Stimulated activated naive CD8-positive, alpha-beta T cell treated with anti-CD3 and anti-CD28 coated beads, Interleukin-15, amount 100 ng/mL, for 72 hours (primary cell): Measurements from ENCODE around the gene GSE1.

Source experiments
- ATAC-seq: fragments of 150-1000 bp; cut with Tn5 transposase; 2 replicates; pipeline ENCODE4 v1.10.0; 2021; ENCODE audit warnings: mild to moderate bottlenecking, moderate library complexity
- DNase-seq, 2 donors: peaks; one replicate each; pipeline ENCODE4 v3.0.0; 2021 to 2022
- H3K27ac Mint-ChIP-seq, 2 donors: one replicate each; pipeline ENCODE4 v1.8.0; 2022; ENCODE audit warnings: mild to moderate bottlenecking in 2 of 2, mixed read lengths in 2 of 2, moderate library complexity in 2 of 2
- H3K27me3 Mint-ChIP-seq: one replicate; pipeline ENCODE4 v1.8.0; 2022; ENCODE audit warnings: mixed read lengths
- H3K4me1 Mint-ChIP-seq: one replicate; pipeline ENCODE4 v1.8.0; 2022; ENCODE audit warnings: mild to moderate bottlenecking, mixed read lengths
- H3K4me3 Mint-ChIP-seq, 2 donors: one replicate each; pipeline ENCODE4 v1.8.0; 2022; ENCODE audit warnings: mild to moderate bottlenecking in 2 of 2, mixed read lengths in 2 of 2, moderate library complexity in 1 of 2
- H3K9me3 Mint-ChIP-seq, 2 donors: one replicate each; pipeline ENCODE4 v1.8.0; 2022; ENCODE audit warnings: mixed read lengths in 2 of 2

The GSE1 gene

DNA sequence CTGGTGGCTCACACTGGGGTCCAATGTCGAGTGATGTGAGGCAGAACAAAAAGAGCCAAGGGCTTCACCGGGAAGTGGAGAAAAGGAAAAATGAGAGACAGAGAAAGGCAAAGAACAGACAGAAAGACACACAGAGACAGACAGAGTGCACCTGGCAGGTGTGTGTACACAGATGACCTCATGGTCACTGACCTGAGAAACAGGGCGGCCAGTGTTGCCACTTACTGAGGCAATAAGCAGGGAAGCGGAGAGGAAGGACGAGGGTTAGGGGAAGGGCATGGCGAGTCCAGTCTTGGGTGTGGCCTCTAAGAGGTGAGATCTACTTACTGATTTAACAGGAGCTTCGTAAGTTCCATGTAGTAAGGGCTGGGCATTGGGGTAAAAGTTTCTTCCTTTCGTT, 68.1 kb downstream of the GSE1 start:
- H3K4me3 Mint-ChIP-seq: no peak overlapping the region
- no peak for ATAC-seq
- H3K27me3 Mint-ChIP-seq: no peaks in the 10 kb centered on the region
- DNase-seq: no peak
- no peak overlapping the region for H3K27ac Mint-ChIP-seq
- no peaks in the 10 kb centered on the region for H3K9me3 Mint-ChIP-seq
- peaks cover 12% of the 10 kb centered on the region for H3K4me1 Mint-ChIP-seq

DNA sequence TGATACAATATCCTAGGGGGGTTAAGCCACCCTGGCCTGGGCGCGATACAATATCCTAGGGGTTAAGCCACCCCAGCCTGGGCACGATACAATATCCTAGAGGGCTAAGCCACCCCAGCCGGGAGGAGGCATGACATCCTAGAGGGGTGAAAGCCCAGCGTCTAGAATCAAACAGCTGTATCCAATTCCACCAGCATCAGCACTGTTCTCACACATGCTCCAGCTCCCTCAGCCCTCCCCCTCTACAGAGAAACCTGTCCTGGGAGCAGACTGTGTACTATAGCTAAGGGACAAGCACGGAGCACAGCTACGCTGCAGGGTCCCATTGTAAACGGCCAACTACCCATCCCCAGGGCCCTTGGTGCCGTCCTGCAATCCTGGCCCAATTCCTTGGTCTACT, 69.4 kb downstream of the GSE1 start:
- Mint-ChIP-seq H3K9me3 (no peaks in the 10 kb centered on the region), H3K4me3 (no peak overlapping the region), H3K27me3 (no peaks in the 10 kb centered on the region), H3K4me1 (peaks cover 23% of the 10 kb centered on the region), H3K27ac (no peak overlapping the region)
- no peak for DNase-seq
- no peak for ATAC-seq

DNA sequence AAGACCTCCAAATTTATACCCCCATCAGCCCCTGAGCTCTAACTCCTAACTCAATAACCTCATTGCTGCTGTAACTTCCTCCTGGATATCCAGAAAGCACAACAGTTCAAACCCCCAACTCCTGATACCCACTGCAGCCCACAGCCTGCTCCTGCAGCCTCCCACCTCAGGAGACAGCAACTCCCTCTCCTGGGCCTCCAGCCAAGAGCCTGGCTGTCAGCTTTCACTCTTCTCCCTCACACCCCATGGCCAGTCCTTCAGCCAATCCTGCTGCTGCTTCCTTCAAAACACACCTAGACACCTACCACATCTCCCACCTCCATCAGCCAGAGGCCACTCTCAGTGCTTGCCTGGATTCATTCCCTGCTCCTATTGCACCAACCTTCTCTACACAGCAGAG, 70.2 kb downstream of the GSE1 start:
- ATAC-seq: no peak
- H3K4me3 Mint-ChIP-seq: no peak overlapping the region
- no peak overlapping the region for H3K27ac Mint-ChIP-seq
- no peaks in the 10 kb centered on the region for H3K27me3 Mint-ChIP-seq
- no peaks in the 10 kb centered on the region for H3K9me3 Mint-ChIP-seq
- peaks cover 29% of the 10 kb centered on the region for H3K4me1 Mint-ChIP-seq
- no peak for DNase-seq

DNA sequence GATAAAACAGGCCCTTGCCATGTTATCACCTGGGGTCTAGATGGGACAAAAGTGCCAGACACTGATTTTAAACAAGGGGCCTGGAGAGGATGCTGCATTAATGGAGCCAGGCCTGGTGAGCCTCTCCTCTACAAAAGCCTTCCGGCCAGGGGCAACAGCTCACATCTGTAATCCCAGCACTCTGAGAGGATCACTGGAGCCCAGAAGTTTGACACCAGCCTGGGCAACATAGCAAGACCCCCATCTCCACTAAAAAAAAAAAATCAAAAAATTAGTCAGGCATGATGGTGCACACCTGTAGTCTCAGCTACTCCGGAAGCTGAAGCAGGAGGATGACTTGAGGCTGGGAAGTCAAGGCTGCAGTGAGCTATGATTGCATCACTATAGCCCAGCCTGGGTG, 72.1 kb downstream of the GSE1 start:
- Mint-ChIP-seq H3K27me3 (peaks cover 4% of the 10 kb centered on the region), H3K4me3 (no peak overlapping the region), H3K4me1 (peaks cover 36% of the 10 kb centered on the region), H3K27ac (no peak overlapping the region), H3K9me3 (no peaks in the 10 kb centered on the region)
- ATAC-seq (no peak), DNase-seq (no peak)

DNA sequence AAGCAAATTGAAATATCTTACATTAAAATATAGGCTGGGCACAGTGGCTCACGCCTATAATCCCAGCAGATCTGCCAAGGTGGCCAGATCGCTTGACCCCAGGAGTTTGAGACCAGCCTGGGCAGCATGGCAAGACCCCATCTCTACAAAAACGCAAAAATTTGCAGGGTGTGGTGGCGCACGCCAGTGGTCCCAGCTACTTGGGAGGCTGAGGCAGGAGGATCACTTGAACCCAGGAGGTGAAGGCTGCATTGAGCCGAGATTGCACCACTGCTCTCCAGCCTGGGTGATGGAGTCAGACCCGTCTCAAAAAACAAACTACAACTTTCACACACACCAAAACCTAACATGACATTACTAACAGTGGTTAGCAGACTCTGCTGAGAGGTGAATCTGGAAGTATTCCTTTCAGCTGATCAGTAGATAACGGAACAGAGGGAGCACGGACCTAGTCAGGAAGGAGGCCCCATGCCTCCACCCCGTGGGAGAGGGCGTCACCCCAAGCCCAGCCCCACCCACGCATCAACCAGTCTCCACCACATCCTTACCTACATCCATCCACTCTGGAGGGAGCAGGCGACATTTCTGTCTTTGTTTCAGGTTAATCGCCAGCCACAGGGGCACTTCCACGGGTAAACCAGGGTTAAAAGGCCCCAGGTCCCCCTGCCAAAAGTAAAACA, 73.9 kb downstream of the GSE1 start:
- peak; percentile 33 for ATAC-seq
- Mint-ChIP-seq H3K27ac (no peak overlapping the region), H3K9me3 (no peaks in the 10 kb centered on the region), H3K4me1 (peaks cover 32% of the 10 kb centered on the region), H3K27me3 (peaks cover 15% of the 10 kb centered on the region), H3K4me3 (peak overlapping the region; percentile 90 to 92)
- peak in 1 of 2 donors; percentile 40 for DNase-seq

DNA sequence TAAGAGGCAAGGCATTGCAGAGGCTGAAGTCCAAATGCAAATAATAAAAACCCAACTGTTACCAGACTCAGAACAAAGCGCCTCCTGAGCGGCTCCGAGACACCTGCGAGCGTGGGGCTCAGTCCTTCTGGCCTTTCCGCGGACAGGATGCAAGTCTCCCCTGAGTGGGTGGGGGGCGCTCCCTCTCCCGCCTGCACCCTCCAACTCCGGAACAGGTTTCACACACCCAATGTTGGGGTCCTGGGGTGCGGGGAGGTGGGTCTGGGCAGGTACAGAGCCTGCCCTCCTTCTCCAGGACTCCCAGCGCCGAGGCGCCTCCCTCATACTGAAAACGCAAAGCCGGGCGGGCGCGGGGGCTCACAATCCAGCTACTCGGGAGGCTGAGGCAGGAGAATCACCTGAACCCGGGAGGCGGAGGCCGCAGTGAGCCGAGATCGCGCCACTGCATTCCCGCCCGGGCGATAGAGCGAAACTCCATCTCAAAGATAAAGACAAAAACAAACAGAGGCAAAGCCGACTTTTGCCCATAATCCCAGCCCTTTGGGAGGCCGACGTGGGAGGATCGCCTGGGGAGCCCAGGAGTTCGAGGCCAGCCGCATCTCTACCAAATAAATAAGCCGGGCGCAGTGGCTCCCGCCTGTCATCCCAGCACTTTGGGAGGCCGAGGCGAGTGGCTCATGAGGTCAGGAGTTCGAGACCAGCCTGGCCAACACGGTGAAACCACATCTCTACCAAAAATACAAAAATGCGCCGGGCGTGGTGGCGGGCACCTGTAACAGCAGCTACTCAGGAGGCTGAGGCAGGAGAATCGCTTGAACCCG, 74.7 kb downstream of the GSE1 start:
- Mint-ChIP-seq H3K27me3 (peaks cover 15% of the 10 kb centered on the region), H3K9me3 (no peaks in the 10 kb centered on the region), H3K27ac (peak overlapping the region; percentile 92 to 97), H3K4me1 (peaks cover 32% of the 10 kb centered on the region), H3K4me3 (peak overlapping the region; percentile 90 to 92)
- ATAC-seq: no peak
- DNase-seq: peak in 1 of 2 donors; percentile 26

DNA sequence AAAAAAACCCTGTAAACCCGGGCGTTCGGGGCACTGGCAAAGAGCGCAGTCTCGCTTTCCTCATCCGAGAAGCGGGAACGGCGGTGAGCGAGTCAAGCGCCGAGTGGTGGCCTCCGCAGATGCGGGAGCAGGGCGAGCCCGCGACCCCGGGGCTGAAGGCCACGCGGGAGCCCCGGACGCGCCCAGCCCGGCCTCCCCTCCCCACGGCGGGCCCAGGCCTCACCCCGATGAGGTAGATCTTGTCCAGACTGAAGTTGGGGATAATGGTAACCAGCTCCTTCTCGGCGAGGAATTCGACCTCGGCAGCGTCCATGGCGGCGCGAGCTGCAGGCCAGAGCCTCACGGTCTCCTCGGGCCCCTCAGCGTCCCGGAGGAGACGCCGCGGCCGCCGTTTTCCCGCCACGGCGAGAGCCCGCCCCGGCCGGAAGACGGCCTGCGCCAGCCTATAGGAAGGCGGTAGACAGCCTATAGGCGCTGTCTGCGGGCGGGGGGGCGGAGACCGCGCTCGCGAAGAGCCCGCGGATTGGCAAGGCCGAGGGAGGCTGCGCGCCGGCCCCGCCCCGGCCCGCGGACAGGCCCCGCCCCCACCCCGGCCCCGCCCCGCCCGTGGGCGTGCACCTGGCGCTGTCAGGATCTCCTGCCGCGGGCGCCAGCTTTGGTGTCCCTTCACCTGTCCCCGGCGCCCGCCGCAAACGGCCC, 75.6 kb downstream of the GSE1 start, which contains the start of gene GINS2:
GINS2 (minus strand) TSS at position 369 of the 699 bp plus-strand sequence; CDS start at position 313, 56 bp downstream.
- Mint-ChIP-seq H3K4me1 (peaks cover 32% of the 10 kb centered on the region), H3K27me3 (peaks cover 23% of the 10 kb centered on the region), H3K4me3 (peak within 1 kb of the TSS; percentile 90 to 92), H3K9me3 (no peaks in the 10 kb centered on the region), H3K27ac (peak within 1 kb of the TSS; percentile 92 to 97)
- peak; percentile 91 to 94 for DNase-seq
- peak; percentile 100 for ATAC-seq

DNA sequence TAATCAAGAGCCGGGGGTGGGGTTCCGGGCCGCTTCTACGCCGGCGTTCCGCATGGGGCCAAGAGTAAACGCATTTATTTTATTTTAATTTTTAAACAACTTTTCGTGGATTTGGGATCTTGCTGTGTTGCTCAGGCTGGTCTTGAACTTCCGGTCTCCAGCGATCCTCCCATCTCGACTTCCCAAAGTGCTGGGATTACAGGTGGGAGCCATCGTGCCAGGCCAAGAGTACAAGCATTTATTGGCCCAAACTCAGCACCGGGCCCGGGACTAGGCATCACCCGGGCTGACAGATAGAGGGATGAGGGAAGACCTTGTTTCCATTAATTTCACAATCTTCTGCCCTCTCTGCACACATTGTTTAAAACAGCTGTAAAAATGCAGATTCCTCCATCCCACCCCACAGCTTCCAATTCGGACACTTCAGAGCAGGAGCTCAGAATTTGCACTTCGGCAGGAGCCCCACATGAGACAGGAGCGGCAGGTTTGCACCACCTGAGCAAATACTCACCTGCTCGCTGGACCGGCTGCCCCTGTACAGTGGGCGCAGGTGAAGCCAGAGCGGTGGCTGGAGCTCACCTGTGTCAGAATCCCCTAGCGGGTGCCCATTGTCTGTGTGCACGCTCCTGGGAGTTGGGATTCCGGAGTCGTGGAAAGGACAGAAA, 76.3 kb downstream of the GSE1 start:
- Mint-ChIP-seq H3K4me1 (peaks cover 32% of the 10 kb centered on the region), H3K9me3 (no peaks in the 10 kb centered on the region), H3K4me3 (peak overlapping the region; percentile 75 to 76), H3K27me3 (peaks cover 25% of the 10 kb centered on the region), H3K27ac (peak overlapping the region in 1 of 2 donors; percentile 33)
- ATAC-seq (no peak), DNase-seq (no peak)

DNA sequence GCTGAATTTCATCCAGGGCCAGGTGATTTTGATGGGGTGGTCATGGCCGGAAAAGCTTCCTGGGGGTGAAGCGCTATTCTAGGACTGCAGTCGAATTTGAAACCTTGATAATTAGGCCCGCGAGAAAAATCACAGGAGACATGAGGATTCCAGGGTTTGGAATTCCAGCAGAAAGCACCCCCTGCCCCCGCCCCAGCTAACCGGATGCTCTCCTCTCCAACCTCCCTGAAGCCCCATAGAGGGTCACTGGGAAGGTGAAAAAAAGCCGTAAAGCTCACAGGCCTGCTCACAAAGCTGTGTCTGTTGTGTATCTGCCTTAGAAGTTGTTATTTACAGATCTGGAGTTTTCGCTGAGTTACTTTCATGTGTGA, 76.8 kb downstream of the GSE1 start:
- DNase-seq: no peak
- Mint-ChIP-seq H3K4me1 (peaks cover 32% of the 10 kb centered on the region), H3K9me3 (no peaks in the 10 kb centered on the region), H3K27me3 (peaks cover 28% of the 10 kb centered on the region), H3K27ac (no peak overlapping the region), H3K4me3 (peak overlapping the region in 1 of 2 donors; percentile 15)
- ATAC-seq: no peak

DNA sequence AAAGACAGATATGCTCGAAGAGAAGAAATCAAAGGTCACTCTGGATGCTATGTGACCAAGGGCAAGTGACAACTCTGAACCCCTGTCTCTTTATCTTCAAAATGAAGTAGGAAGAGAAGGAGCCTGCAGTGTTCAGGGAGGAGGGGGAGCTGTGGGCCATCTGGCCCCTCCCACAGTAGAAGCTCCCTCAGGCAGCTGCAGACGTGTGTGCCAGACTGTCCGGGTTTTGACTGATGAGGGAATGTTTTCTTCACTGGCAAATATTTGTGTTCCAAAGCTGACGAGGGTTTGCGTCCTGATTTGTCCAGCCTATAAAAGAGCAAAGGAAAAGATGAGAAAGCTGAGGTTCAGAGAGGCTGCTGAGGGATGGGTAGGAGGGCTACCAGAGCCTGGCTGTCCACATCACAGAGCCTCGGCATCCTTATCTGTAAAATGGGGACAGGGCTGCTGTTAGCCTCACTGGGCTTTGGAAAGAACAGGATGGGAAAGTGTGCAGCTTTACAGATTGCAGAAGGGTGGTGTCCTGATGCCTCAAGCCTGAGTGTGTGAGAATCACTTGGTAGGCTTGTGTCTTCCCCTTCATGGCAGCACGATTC, 77.4 kb downstream of the GSE1 start:
- peaks cover 34% of the 10 kb centered on the region for H3K27me3 Mint-ChIP-seq
- H3K4me1 Mint-ChIP-seq: peaks cover 32% of the 10 kb centered on the region
- ATAC-seq: no peak
- no peak overlapping the region for H3K4me3 Mint-ChIP-seq
- DNase-seq: no peak
- H3K27ac Mint-ChIP-seq: no peak overlapping the region
- no peaks in the 10 kb centered on the region for H3K9me3 Mint-ChIP-seq

DNA sequence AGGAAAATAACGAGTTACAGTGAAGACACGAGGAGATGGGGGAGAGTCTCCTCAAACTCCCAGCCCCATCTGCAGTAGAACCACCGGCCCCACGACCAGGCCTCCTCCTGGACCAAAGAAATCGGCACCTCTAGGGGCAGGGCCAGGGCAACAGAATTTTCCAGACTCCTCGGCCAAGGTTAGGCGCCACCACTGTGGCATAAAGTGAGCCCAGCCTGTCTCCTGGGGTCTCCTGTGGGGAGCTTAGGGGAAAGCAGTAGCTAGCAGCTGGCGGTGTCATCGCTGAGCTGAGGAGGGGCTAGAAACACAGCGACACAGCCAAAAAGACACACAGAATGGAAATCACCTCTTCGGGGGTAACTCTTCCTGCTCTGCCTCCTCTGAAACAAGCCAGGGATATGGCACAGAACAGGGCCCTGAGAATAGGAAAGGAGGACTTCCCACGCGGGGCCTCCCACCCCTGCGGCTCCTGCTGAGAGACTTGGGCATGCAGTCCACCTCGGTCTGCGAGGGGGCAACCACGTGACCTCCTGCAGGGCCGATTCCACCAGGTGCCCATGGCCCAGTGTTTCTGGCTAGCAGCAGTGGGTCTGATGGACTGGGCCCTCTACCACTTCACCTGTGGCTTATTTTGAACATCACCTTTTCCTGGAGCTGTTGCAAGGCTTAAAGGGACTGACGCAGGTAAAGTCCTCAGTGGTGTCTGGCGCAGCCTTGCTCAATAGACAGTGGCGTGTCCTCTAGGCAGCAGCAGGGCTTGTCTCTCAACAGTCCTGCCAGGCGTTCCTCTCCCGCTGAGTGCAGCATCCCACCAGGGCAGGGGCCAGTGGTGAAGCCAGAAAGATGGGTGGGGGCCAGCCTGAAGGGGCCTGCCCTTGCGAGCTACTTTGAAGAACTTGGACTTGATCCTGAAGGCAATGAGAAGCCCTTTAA, 82.3 kb downstream of the GSE1 start:
- ATAC-seq: no peak
- Mint-ChIP-seq H3K4me1 (no peaks in the 10 kb centered on the region), H3K9me3 (no peaks in the 10 kb centered on the region), H3K27me3 (peaks cover 55% of the 10 kb centered on the region), H3K27ac (no peak overlapping the region), H3K4me3 (no peak overlapping the region)
- DNase-seq: no peak

DNA sequence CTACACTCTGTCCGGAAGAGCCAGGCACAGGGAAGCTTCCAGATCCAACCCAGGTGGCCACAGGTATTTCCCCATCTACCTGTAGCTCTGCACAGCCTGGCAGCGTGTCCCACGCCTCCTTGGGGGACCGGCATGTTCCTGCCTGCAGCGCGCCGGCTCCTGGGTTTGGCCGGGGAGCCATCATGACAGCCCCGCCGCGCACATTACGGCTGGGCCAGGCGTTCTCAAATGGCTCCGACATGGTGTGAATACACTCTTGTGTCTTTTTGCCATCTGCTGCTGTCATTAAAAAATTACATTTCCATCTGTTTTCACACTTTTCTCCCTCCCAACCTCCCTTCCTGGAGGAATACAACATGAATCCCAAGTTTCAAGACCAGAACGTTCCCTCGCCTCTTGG, 83.7 kb downstream of the GSE1 start:
- Mint-ChIP-seq H3K27ac (no peak overlapping the region), H3K27me3 (peaks cover 46% of the 10 kb centered on the region), H3K9me3 (no peaks in the 10 kb centered on the region), H3K4me3 (no peak overlapping the region), H3K4me1 (no peaks in the 10 kb centered on the region)
- ATAC-seq (no peak), DNase-seq (no peak)

DNA sequence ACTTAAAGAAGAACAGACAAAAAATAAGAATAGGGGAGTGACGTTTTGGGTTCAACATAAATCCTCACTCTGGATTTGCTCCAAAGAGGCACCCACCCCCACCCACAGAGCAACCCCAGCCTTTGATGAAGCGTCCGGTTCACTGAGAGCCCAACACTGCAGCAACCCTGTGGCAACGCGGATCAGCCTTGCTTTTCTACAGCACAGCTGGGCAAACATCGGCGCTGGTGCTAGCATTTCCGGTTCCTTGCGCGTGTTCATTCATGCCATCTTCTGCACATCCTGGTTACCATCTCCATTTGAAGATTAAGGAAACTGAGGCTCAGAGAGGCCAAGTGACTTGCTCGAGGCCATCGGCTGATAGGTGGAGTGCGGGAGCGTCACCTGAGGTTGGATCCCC, 84.3 kb downstream of the GSE1 start:
- H3K9me3 Mint-ChIP-seq: no peaks in the 10 kb centered on the region

DNA sequence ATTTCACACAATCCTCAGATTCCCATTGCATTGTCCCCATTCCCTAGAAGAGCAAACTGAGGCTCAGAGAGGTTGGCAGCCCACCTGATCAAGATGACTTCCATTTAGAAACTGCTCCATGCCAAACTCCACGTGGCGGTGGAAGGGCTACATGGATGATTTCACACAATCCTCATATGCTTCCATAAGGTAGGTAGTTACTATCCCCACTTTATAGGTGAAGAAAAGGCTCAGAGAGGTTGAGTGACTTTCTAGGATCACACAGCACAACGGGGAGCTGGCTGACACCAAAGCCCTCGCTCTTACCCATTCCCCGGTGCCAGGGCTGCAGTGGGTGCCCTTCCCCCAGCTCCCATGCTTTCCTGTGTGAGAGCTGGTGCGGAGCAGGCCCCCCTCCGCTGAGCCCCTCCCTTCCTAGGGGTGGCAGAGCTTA, 85.4 kb downstream of the GSE1 start:
- Mint-ChIP-seq H3K27me3 (peaks cover 41% of the 10 kb centered on the region), H3K4me1 (no peaks in the 10 kb centered on the region)

More for the DNA sequence above, 84.3 kb downstream of the GSE1 start:
- H3K4me3 Mint-ChIP-seq: no peak overlapping the region
- ATAC-seq: no peak
- no peak overlapping the region for H3K27ac Mint-ChIP-seq
- peaks cover 46% of the 10 kb centered on the region for H3K27me3 Mint-ChIP-seq
- no peak for DNase-seq
- H3K4me1 Mint-ChIP-seq: no peaks in the 10 kb centered on the region

More for the DNA sequence above, 85.4 kb downstream of the GSE1 start:
- Mint-ChIP-seq H3K27ac (no peak overlapping the region), H3K4me3 (no peak overlapping the region), H3K9me3 (no peaks in the 10 kb centered on the region)
- no peak for DNase-seq
- ATAC-seq: no peak
